ENCODE data around the gene TRAM2. TPM values are rescaled to one million over a fixed set of nuclear protein-coding genes. Genes with fewer than 3 reads are reported as not detected.

The TRAM2 gene, protein sequence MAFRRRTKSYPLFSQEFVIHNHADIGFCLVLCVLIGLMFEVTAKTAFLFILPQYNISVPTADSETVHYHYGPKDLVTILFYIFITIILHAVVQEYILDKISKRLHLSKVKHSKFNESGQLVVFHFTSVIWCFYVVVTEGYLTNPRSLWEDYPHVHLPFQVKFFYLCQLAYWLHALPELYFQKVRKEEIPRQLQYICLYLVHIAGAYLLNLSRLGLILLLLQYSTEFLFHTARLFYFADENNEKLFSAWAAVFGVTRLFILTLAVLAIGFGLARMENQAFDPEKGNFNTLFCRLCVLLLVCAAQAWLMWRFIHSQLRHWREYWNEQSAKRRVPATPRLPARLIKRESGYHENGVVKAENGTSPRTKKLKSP
- 10 to 100 TPM; 14.1 to 19.2 TPM for total RNA-seq
- long read RNA-seq, full-length matches to known transcripts: 16 of 44 reads
- long read RNA-seq, partial matches to known transcripts: 0 of 44 reads
- long read RNA-seq, other reads (novel, unspliced or antisense): 28 of 44 reads

DNA sequence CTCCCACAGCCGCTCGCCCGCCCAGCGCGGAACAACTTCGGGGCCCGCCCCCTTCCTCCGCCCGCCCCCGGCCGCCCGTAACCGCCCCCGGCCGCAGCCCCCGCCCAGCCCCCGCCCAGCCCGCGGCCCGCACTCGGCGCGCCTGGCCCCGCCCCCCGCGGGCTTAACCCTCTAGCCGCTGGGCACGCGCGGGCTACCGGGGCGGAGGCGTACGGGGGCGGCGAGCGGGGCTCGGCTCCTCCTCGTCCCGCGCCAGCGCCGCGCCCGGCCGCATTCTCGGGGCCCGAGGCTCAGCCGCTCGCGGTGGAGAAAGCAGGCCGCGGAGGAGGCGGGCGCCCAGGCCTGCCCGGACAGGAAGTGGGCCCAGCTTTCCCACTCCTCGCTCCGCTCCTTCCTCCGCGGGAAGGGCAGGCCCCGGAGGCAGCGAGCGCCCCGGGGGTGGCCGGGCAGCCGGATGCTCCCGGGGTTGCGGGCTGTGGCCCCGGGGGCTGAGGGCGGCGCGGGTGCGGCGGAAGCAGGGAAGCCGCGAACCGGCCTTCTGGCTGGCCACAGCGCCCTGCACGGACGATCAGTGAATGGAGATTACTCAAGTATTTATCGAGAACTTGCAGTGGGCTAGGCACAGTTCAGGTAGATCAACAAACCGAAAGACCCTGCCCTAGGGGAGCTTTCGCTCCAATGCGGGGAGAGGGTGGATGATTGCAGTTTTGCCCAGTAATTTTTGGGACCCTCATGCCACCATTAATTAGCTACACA lies at the start of gene TRAM2:
Gene TRAM2, minus strand, starts transcription at position 39 of the 756 bp plus-strand sequence. CDS start 145 bp downstream, outside the sequence.
- intact Hi-C loops (cut with DNase I): loop anchor here (5.0 to 10.0 kb wide), 2 partner anchors 72 to 160 kb away; no protein-coding TSS in a partner anchor
- ATAC-seq (peak; percentile 90 to 93), DNase-seq (peak; percentile 92)

DNA sequence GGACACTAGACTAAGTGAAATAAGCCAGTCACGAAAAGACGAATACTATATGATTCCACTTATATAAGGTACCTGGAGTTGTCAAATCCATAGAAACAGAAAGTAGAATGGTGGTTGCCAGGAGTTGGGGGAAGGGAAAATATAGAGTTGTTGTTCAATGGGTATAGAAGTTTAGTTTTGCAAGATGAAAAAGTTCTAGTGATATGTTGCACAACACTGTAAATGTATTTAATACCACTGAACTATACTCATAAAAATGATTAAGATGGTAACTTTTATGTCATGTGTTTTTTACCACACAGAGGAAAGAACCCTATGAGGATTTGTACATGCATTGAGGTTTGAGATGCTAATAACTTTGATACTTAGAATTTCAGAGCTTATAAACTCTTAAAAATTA lies 46.0 kb upstream of the TRAM2 start:
- DNase-seq (no peak), ATAC-seq (no peak)
- intact Hi-C loops (cut with DNase I): no loop called here

- DNase-seq (no peak), ATAC-seq (no peak)
- intact Hi-C loops (cut with DNase I): no loop called here
These were observed 44.8 kb upstream of the TRAM2 start for GRCh38 chr6:52621631-52622030.

GRCh38 chr6:52620906-52621190 lies 44.0 kb upstream of the TRAM2 start:
- ATAC-seq: no peak
- intact Hi-C loops (cut with DNase I): no loop called here
- no peak for DNase-seq

DNA sequence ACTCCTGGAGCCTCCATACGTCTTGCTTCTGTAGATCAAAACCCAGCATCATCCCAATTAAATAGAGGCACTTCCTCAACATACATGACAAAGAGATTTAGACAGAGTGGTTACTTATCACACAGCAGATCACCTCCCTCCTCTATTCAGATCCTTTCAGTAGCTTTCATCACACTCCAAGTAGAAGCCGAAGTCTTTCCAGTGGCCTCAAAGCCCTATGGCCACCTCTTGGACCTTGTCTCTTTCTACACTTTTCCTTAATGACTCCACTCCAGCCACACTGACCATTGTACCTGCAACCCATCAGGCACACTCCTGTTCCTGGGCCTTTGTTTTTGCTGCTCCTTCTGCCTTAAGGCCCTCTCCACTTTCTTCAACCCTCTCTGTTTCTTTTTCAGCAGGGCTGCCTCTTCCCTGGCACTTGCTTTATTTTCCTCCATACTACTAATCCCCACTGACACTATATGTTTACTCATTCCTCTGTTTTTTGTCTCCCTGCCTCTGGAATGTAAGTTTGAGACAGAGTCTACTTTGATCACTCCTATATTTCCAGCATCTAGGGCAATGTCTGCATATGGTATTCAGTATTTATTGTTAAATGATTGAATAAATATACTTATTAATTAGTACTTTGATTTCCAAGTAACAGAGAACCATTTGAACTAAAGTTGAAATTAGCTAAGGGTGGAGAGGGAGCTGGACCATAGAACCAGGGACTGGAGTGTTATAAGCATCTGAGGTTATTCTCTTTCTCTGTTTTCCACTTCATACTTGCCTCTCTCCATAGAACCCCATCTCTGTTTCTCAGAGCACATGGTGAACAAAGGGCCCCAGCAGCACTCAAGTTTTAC lies 43.4 kb upstream of the TRAM2 start:
- DNase-seq (no peak), ATAC-seq (no peak)
- intact Hi-C loops (cut with DNase I): no loop called here

GRCh38 chr6:52617087-52617486 lies 40.2 kb upstream of the TRAM2 start:
- DNase-seq: no peak
- intact Hi-C loops (cut with DNase I): no loop called here
- no peak for ATAC-seq

DNA sequence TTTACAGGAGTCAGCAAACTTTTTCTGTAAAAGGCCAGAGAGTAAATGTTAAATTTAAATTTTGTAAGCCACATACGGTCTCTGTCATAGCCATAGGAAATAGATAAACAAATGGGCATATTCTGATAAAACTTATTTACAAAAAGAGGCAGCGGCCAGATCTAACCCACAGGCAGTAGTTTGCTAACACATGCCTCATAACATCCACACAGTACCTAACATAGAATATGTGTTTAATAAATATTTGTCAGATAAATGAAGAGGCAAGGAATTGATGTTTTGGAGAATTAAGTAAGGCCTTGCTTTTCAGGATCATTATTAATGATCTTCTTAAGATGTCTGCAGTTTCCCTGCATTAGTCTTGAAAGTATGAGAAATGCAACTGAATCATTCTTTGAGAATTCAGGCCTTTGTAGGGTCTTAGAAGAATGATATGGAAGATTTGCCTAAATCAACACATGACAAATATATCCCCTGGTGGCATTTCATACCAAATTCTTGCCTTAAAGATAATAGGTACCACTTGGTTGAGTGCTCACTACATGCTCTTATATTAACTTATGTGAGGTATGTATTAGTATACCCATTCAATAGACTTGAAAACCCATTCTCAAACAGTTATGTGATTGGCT lies 39.3 kb upstream of the TRAM2 start:
- DNase-seq (no peak), ATAC-seq (no peak)
- intact Hi-C loops (cut with DNase I): no loop called here

DNA sequence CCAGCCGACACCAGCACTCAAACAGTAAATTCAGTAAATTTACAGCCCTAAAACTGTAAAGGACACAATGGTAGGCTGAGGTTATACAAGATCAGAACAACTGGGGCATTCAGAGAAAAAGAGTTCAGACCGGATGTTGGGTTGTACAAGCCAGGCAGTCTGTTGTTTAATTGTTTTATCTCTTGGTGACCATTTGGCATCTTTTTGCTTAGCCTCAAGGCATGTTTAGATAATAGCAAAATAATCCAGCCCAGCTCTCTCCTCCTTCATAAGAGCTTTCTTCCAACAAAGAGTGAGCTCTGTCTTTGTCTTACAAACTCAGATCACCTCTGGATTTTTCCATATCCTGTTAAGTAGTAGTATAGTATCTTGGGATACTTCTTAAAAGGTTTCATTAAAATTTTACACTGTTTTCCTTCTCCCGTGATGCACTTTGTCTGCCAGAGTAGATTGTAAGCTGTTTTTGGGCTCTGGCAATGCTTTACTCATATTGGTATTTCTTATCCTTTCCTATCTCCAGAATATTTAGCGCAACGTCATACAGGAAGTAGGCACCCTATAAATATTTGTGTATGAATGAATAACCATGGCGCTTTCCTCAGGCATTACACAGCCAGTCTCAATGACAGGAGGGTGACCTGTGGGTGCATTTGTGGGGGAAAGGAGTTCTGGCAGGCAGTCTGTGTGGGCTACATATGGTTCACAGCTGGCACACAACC lies 35.6 kb upstream of the TRAM2 start:
- ATAC-seq (no peak), DNase-seq (no peak)
- intact Hi-C loops (cut with DNase I): no loop called here

DNA sequence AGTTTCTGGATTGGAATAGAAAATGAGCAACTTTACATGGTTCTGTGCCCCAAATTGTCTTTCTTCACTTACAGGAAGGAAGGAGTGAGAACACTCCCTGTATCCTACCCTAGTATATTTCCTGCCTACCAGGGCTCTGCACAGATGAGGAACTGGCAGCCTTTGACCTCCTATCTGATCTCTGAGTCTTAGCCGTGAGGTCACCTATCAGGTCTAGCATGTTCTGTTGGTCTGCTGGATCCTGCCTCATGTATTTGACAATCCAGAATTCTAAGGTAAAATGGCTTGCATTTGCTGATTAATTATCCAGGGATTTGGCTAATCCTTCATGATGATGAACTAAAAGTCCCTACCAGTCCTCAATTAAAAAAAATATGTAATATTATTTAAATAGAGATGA lies 35.0 kb upstream of the TRAM2 start:
- DNase-seq: no peak
- intact Hi-C loops (cut with DNase I): no loop called here
- peak in 1 of 2 donors; percentile 29 for ATAC-seq

GRCh38 chr6:52610745-52611355 lies 34.0 kb upstream of the TRAM2 start:
- ATAC-seq (no peak), DNase-seq (no peak)
- intact Hi-C loops (cut with DNase I): no loop called here

DNA sequence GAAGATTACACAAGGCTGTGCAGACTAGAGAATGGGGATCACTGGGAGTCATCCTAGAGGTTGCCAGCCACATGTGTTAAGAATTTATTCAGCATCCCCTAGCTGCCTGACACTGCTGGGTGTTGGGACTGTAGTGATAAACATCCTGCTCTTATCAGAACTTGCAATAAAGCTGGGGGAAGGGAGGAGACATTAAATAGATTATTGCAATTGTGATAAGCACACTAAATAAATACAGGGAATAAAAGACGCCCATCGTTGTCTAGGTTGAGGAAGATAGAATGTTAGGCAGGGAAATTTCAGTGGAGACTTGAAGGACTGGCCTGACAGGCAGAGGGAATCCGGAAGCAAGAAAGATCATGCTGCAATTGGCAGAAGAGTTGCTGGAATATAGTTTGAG lies 33.2 kb upstream of the TRAM2 start:
- DNase-seq (no peak), ATAC-seq (no peak)
- intact Hi-C loops (cut with DNase I): no loop called here

- intact Hi-C loops (cut with DNase I): no loop called here
- ATAC-seq (no peak), DNase-seq (no peak)
These were observed 28.8 kb upstream of the TRAM2 start for GRCh38 chr6:52605610-52606185.

GRCh38 chr6:52603000-52603795 lies 26.3 kb upstream of the TRAM2 start:
- intact Hi-C loops (cut with DNase I): loop anchor here in 1 of 2 donors (5.0 kb wide), 1 partner anchor 44 kb away; no protein-coding TSS in a partner anchor
- peak in 1 of 2 donors; percentile 16 for ATAC-seq
- DNase-seq: no peak

GRCh38 chr6:52598824-52599190 lies 21.9 kb upstream of the TRAM2 start:
- intact Hi-C loops (cut with DNase I): loop anchor here (2.0 to 5.0 kb wide), 2 partner anchors 182 to 187 kb away; no protein-coding TSS in a partner anchor
- ATAC-seq (no peak), DNase-seq (no peak)

DNA sequence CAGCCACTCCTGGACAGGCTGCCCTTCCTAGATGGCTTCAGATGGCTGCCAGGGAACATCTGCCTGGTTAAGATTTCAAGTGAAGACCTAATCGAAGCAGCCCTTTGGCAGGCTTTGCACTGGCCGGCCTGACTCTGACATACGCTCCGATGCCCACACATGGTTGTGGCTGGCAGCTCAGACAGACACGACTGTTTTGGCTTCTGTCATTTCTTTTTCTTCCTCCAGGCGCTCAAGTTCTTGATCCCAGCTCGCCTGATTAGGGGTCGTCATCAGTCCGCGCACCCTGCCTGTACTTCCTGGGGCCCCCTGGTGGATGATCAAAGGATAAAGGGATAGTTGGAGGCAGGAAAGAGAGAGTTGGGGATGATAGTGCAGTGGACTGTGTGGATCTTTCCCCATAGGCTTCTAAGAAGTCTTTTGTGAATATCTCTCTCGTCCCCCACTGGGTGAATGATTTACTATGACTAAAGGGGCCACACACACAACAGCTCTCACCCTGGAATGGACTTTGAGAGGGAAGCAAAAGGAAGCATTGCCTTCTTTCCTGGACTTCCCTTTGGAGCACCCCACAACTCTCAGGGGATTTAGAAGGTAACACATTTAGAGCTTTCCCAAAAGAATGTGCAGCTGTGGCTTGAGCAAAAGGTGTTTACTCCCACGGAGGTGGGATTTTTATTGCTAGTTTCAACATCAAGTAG lies 21.4 kb upstream of the TRAM2 start:
- DNase-seq: peak; percentile 69
- ATAC-seq: peak; percentile 55 to 86
- intact Hi-C loops (cut with DNase I): loop anchor here (2.0 to 5.0 kb wide), 2 partner anchors 181 to 186 kb away; no protein-coding TSS in a partner anchor

DNA sequence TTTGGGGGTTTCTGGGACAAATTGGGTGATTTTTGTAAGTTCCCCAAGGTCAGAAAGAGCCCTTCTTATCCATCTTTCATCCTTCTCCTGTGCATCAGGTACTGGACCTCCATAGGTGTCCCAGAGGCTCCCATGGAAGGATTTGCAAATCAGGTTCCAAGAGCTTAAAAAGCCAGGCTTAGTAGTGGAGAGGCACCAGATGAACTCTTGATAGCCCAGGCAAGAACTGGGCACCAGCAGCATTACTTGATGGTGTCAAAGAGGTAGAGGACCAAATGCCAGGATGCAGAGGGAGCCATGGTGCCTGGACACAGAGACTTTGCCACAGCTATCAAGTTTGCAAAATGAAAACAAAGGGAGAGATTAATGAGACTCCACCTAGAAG lies 20.9 kb upstream of the TRAM2 start:
- DNase-seq (no peak), ATAC-seq (no peak)
- intact Hi-C loops (cut with DNase I): loop anchor here (2.0 to 5.0 kb wide), 2 partner anchors 181 to 185 kb away; no protein-coding TSS in a partner anchor

Data from left cardiac atrium (tissue), 4 donors.